NCI-H1417 (cell line): Measurements from ENCODE around the gene LKAAEAR1.

Source experiments
- DNase-seq, 3 experiments: peaks; one replicate each; lab custom pipeline; 2025; lab: John Stamatoyannopoulos, UW

Gene LKAAEAR1

GRCh38 chr20:64065062-64065973 is 18.9 kb downstream of the LKAAEAR1 start:
- DNase-seq: peak in 2 of 3 experiments; percentile 55 to 63

GRCh38 chr20:64064145-64064698 is 20.0 kb downstream of the LKAAEAR1 start:
- no peak for DNase-seq

- peak in 1 of 3 experiments; percentile 38 for DNase-seq
These were observed 20.6 kb downstream of the LKAAEAR1 start for GRCh38 chr20:64063389-64064144.

GRCh38 chr20:64062596-64063388 is 21.4 kb downstream of the LKAAEAR1 start, which contains the start of gene TCEA2:
TSS of gene TCEA2 (plus strand) at chr20:64063198. CDS start at chr20:64063313, 115 bp downstream.
- peak; percentile 94 to 97 (median 95) for DNase-seq

GRCh38 chr20:64062276-64062595 is 22.0 kb downstream of the LKAAEAR1 start:
- DNase-seq: no peak

- DNase-seq: no peak
These were observed 25.7 kb downstream of the LKAAEAR1 start for GRCh38 chr20:64058536-64058935.

GRCh38 chr20:64057628-64058498 is 26.3 kb downstream of the LKAAEAR1 start:
- DNase-seq: peak; percentile 68 to 81 (median 71)

GRCh38 chr20:64056889-64057627 is 27.1 kb downstream of the LKAAEAR1 start:
- peak in 2 of 3 experiments; percentile 63 to 71 for DNase-seq

- no peak for DNase-seq
These were observed 27.6 kb downstream of the LKAAEAR1 start for GRCh38 chr20:64056639-64056888.

GRCh38 chr20:64055893-64056638 is 28.1 kb downstream of the LKAAEAR1 start:
- DNase-seq: peak in 1 of 3 experiments; percentile 24

- DNase-seq: no peak
These were observed 28.8 kb downstream of the LKAAEAR1 start for GRCh38 chr20:64055396-64055892.

GRCh38 chr20:64053841-64054661 is 30.1 kb downstream of the LKAAEAR1 start:
- DNase-seq: peak in 1 of 3 experiments; percentile 34

GRCh38 chr20:64052987-64053840 is 31.0 kb downstream of the LKAAEAR1 start:
- DNase-seq: no peak

- DNase-seq: no peak
These were observed 31.9 kb downstream of the LKAAEAR1 start for GRCh38 chr20:64052326-64052722.

GRCh38 chr20:64051561-64052325 is 32.5 kb downstream of the LKAAEAR1 start:
- no peak for DNase-seq

- DNase-seq: no peak
These were observed 33.2 kb downstream of the LKAAEAR1 start for GRCh38 chr20:64051033-64051452.
